Fibroblast of peridontal ligament (primary cell): Measurements from ENCODE around the gene ARFGEF2.
A peak's percentile ranks its signal among the peaks of the same experiment; 100 is the strongest.

ENCODE experiments used
- DNase-seq: peaks from one replicate; pipeline ENCODE4 v3.0.0-alpha.2; 2010; ENCODE audit errors: extremely low read depth

The ARFGEF2 gene

DNA sequence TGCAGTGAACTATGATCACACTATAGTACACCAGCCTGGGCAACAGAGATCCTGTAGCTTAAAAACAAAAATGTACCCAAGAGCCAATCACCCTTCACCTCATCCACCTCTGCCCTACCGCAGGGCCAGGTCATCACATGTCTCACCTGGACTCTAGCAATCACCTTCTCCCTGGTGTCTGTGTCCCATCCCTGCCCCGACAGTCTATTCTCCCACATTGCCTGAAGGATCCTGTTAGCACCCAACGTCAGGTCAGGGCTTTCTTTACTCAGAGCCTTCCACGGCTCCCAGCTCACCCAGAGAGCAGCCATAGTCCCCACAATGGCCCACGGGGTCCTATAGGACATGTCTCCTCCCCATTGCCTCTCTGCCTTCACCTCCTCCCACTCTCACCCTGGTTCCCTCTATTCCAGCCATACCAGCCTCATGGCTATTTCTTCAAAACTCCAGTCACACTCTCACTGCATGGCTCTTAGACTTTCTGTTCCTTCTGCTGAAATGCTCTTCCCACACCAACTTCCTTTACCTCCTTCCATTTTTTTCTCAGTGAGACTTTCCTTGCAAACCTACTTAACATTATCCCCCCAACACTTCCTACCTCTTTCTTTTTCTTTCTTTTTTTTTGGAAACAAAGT is 22.5 kb upstream of the ARFGEF2 start:
- no peak for DNase-seq

DNA sequence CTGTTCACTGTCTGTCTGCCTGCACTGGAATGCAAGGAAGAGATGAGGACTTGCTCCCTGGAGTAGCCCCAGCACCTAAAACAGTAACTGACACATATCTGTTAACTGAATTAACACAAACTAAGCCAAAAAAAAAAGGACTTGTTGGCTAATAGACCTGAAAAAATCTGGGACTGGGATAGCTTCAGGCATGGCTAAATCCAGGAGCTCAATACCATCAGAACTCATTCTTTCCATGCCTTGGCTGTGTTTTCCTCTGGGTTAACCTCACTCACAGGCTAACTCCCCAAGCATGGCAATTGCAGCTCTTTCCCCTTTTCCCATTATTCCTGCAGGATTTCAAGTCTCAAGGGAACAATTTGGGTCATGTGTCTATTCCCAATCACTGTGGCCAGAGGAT is 21.6 kb upstream of the ARFGEF2 start:
- no peak for DNase-seq

DNA sequence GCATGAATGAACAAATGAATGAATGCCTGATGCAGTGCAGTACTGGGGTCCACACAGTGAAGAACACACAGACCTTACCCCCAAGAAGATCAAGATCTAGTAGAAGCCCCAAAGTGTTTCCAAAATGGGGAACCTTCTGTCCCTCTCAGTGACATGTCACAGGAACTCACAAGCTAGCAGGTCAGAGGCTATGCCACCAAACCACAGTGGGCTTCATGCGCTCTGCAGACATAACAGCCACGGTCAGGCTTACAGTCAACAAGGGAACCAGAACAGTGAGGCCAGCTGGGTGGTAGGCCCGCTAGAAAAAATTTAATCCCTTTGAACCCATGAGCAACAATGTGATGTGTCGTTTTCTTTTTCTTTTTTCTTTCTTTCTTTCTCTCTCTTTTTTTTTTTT is 20.2 kb upstream of the ARFGEF2 start:
- DNase-seq = no peak

DNA sequence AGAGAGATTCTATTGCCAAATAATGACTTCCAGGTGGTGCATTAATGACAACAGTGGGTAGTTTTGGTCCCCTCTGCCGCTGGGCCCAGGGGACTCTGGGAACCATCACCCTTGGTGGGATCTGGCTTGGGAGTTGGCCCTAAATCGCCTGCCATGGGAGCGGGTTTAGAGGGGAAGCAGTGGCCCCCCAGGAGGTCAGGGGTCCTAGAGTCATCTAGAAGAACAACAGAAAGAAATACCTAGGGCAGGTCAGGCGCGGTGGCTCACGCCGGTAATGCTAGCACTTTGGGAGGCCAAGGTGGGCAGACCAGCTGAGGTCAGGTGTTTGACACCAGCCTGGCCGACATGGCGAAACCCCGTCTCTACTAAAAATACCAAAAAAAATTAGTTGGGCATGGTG is 17.8 kb upstream of the ARFGEF2 start:
- DNase-seq = no peak

DNA sequence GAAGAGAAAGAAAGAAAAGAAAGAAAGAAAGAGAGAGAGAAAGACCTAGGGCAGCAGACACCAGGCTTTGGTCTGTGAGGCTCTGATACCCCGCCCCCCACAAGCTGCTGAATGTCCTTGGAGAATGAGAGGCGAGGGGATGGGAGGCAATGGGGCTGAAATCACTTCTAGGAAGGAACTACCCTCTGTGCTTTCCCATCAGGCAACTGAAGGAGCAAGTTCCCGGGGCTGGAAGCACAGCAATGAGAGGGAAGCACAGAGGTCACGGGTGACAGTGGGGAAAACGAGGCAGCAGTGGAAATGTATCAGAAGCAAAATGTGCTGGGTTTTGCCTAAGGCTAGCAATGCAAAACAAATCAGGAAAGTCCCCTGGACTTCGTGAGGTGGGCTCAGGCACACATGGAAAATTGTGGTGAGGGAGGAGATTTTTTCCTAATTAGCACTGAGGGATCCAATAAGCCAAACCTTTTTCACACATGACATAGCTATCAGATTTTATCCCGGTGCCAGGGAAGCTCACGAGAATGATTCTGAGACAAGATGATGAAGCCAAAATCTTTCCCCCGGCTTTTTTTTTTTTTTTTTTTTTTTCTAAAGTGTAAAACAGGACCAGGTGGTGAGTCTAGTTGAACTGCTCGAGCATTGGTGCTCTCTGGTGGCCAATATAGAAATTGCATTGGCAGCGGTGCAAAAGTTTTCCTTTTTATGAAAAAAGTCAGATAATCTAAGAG is 16.8 kb upstream of the ARFGEF2 start:
- DNase-seq = peak; percentile 86

DNA sequence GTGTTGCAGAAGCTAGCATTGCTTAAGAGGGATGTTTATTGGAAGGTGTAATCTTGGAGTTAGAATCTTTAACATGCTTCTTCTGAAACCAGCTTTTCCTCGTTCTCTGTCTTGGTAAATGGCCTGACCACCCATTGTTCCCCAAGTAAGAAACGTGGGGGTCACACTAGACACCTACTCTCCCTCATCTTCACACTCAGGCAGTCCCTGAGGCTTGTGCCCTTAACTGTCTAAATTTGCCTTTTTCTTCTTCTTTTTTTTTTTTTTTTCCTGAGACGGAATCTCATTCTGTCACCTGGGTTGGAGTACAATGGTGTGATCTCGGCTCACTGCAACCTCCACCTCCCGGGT is 16.2 kb upstream of the ARFGEF2 start:
- DNase-seq = no peak

DNA sequence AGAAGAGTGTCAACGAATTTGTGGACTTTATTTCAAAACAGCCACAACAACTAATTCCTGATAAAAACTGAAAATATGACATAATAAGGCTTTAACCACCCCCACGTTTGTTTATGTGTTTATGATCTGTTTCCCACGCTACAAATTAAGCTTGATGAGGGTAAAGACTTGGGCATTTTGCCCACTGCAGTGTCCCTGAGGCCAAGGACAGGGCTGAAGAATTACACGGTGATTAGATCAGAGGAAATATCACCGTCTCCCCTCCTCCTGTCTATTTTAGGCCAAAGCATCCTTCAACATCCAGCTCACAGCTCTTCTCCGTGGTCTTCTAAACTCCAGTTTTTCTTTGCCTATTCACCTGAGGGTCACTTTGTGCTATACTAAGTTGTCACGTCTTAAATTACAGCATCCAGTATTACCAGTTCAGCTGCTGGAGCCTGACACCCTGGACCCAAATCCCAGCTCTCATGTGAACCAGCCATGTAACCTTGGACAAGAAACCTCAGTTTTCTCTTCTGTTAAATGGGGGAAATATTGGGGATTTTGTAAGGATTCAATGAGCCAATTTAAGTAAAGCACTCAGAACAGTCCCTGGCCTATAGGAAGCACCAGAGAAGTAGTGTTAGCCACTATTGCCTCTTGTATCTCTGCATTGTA is 15.2 kb upstream of the ARFGEF2 start:
- DNase-seq = no peak

DNA sequence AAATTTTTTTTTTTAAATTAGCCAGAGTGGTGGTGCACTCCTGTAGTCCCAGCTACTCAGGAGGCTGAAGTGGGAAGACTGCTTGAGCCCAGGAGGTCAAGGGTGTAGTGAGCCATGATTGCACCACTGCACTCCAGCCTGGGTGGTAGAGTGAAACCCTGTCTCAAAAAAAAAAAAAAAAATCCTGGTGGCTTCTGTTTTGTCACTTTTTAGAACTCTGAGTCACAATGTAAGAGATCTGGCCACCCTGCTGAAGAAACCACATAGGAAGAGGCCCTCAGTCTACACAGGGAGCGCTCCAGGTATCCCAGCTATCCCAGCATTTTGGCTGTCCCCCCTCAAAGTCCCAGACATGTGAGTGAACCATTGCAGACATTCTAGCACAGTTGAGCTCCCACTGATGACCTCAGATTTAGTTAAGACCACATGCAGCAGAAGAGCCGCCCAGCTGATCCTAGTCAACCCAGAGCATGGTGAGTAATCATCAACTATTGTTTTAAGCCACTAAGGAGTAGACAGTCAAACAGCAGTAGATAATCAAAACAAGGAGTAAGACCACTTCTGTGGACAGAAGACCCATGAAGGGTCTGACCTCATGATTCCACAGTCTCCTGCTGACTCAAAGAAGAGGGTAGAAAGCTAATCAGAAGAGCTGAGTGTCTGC is 12.7 kb upstream of the ARFGEF2 start:
- no peak for DNase-seq

DNA sequence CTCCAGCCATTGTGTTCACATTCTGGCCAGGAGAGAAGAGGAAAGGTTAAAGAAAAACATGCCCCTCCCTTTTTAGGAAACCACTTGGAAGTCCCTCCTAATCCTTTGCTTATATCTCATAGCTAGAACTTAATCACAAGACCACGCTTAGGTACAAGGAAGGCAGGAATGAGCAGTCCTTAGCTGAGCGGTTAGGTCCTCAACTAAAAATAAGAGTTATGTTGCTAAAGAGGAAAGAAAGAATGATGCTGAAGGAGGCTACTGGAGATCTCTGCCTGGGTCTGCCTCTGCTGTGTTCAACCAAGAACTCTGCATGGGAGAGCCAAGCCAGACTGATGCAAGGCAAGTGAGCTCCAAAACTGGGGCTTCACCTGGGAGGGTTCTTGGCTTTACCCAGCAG is 11.6 kb upstream of the ARFGEF2 start:
- no peak for DNase-seq

DNA sequence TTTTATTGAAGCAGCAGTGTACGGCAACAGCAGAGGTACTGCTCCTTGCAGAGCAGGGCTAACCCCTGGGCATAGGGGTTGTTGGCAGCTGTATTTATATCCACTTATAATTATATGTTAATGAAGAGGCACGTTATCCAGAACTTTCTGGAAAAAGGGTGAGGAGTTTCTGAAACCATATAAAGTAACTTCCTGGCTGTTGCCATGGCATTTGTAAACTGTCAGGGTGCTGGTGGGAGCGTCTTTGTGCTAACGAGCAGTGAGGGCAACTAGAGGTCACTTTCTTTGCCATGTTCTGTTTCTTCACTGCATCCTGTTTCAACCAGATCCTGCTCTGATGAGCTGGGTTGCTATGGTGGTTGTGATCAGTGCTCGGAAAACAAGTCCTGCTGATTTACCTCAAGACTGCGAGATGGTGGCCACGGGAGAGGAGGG is 11.1 kb upstream of the ARFGEF2 start:
- peak; percentile 56 for DNase-seq

DNA sequence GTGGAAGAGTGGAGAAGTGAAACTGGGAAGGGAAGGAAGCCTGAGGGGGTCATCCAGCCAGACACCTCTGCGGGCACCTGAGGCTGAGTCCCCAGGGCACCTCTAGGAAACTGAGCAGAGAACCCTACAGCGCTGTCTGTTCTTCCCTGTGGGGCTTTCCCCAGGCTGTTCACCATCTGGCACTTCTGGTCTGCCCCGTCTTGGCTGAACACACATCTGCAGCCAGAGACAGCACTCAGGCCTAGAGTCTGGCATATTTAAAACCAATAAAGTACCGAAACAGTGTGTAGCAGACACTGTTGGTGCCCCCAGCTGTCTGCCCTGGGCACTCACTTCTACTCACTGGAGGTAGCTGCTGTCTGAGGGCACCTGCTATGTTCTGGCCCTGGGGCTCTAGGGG is 9.4 kb upstream of the ARFGEF2 start:
- DNase-seq = no peak

DNA sequence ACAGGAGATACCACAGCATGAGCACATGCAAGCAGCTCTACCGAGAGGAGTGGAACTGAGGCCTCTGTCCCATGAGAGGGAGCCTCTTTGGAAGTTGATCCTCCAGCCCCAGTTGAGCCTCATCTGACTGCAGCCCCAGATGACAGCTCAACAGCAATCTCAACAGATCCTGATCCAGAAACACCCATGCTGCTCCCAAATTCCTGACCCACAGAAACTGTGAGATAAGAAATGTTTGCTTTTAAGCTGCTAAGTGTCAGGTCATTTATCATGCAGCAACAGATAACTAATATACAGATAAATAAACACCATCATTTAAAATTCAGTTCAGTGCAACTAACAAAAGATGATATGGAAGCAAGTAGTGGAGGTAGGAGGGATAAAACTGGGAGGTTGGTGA is 4.8 kb upstream of the ARFGEF2 start:
- no peak for DNase-seq

DNA sequence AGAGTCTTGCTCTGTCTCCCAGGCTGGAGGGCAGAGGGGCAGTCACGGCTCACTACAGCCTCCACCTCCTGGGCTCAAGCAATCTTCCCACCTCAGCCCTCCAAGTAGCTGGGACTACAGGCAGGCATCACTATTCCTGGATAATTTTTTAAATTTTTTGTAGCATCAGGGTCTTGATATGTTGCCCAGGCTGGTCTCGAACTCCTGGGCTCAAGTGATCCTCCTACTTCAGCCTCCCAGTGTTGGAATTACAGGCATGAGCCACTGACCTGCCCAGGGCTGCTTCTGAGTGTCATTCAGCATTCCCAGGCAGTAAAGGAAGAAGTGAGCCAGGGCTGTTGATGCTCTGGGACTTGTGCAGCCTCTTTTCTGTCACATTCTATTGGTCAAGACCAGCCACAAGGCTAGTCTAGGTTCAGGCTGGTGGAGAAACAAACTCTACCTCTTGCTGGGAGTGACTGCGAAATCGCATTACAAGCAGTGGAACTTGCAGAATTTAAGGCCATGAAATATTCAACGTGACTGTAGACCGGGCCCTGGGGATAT is 2.1 kb upstream of the ARFGEF2 start:
- no peak for DNase-seq

DNA sequence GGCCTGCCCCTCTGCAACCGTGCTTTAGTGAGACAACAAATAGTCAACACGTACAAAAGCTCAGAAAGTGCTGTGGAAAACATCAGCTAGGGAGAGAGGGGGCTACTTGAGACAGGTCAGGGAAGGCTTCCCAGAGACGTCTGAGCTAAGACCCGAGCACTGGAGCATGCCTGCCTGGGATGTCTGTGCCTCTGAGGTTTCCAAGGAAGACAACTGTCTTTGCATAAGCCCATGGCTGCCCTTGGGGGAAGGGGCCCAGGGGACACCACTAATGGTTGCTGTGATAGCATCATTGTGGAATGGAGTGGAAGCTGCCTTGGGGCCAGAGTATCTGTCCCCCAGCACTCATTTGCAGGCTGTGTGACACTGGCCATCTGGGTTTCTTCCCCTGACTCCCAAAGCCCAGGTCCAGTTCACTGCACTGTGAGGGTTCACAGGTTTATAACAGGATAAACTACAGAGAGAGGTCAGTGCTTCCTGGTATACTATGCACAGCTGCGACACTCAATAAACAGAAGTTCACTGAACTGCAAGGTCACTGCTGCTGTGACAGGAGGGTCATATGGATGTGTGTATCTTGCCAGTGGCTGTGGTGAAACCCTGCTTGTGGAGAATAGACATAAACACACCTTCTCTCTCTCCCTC is 1.5 kb upstream of the ARFGEF2 start:
- DNase-seq = no peak

DNA sequence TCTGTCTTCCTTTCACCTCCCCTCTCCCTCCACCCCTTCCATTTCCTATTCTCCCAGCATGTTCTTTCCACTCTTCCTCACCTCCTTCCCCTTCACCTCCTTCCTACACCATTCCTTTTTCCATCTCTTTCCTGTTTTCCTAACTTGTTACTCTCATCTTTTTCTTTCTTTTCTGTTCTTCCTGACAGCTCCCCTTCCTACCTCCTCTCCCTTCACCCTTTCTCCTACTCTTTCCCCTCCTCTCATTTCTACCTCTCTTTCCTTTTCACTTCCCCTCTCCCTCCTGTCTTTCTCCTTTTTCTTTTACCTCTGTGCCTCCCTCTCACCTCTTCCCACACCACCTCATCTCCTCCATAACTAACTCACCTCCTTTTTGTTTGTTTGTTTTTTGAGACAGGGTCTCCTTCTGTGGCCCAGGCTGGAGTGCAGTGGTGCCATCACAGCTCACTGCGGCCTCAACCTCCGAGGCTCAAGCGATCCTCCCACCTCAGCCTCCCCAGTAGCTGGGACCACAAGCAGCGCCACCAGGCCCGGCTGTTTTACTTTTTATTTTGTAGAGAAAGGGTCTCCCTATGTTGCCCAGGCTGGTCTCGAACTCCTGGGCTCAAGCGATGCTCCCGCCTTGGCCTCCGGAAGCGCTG is 864 bp upstream of the ARFGEF2 start:
- DNase-seq = no peak

DNA sequence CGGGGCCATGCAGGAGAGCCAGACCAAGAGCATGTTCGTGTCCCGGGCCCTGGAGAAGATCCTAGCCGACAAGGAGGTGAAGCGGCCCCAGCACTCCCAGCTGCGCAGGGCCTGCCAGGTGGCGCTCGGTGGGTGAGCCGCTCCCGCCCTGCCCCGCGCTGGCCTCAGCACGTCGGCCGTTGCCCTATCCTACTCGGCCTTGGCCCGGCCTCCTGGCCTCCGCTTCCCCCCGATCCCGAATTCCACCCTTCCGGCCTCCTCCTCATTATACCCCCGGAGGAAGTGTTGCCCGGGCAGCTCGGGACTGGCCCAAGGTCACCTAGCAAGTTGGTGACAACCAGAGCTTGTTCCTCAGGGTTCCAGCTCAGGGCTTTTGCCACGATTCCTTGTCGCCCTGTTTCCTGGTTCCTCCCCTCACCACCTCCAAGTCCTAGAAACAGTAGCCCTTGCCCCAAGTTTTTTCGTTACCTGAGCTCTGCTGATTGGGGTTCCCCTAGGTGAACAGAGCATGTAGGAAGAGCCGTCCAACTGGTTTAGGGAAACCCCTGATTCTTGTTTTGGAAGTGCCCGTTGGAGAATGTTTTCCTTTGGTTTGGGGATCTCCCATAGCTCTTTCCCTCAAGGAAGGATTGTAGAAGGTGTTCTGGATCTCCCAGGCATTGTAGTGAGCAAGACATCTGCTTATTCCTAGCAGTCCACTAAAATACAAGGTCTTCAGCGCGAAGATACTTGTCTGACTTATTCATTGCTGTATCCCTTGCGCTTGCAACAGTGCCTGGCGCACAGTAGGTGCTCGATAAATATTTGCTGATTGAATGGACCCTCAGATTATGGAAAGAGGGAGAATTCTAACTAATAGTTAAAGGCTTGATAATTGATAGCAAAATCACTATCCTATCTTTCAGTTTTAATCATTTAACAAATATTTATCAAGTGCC is 641 bp downstream of the ARFGEF2 start:
- DNase-seq = peak; percentile 18

DNA sequence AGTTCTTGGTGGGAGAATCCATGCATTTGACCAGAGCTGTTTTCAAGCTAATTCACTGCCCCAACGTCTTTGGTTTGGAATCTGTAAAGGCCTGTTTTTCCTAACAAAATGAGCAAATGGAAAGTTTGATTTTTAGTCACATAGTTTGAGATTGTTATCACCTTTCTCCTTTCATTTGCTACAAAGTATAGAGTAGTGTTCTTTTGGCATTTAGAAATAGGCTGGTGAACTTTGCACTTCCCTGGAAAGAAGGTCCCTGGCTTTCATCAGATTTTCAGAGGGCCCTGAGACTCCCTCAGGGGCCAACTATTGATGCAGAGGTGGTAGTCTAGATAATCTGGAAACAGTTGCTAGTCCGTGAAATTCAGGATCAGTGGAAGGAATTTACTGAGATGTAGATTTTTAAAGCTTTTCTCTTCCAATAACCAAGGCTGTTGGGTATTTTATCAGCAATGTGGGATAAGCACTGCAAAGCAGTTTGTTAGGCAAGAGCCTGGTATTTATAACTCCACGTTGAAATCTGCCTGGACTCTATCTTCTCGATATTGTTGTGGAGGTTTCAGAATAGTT is 1.7 kb downstream of the ARFGEF2 start:
- no peak for DNase-seq

DNA sequence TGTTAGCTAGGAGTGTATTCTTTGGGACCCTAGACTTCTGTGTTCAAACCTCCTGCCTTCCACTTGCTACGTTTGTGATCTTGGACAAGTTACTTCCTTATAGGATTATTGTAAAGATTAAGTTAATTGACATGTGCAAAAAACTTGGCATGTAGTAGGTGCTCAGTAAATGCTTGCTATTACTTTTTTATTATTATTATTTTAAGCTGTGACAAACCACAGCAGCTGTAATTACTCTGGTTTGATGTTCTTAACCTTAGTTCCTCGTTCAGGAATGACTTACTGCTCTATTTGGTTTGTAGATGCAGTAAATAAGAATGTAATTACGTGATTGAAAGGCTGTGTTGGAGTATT is 3.2 kb downstream of the ARFGEF2 start:
- DNase-seq = no peak

DNA sequence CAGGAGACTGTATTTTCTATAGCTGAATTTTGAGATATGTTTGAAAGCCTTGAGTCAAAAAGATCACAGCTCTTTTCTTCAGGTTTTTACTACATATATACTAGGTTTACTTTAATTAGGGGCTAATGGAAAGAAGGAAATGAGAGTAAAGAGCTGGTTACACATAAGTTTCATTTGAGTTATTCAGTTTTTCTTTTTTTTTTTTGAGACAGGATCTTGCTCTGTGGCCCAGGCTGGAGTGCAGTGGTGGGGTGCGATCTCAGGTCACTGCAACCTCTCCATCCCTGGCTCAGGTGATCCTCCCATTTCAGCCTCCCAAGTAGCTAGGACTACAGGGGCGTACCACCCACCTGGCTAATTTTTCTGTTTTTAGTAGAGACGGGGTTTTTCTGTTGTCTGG is 4.8 kb downstream of the ARFGEF2 start:
- no peak for DNase-seq

DNA sequence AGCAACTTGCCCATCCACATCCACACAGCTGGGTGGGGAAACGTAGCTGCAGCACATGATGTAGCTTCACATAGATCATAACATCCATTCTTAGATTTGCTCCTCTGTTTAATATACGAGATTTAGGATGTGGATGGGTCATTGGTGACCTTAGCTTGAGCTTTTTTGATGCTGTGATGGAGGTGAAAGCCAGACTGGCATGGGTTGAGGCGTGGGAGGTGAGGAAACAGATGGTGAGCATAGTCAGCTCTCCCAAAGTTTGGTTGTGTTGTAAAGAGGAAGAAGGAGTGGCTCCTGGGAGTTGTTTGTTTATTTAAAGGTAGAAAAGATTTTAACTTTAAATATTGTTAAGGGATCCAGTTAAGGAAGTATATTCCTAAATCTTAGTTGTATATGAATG is 5.3 kb downstream of the ARFGEF2 start:
- no peak for DNase-seq
